Activated T-cell treated with anti-CD3 and anti-CD28 coated beads, Interleukin-2, amount 50 U/mL, for 24 hours (primary cell): ENCODE results near the gene ZNF512B.
"Not testable (repeated sequence)": the region's sequence is repeated elsewhere in the genome, so short reads cannot be mapped to it uniquely, and the experiment has no call there.

Experiments
- DNase-seq: peaks from one replicate; pipeline ENCODE4 v3.0.0-alpha.2; 2020
- H3K27ac Mint-ChIP-seq: 2 replicates; pipeline ENCODE4 v1.8.0; 2020; ENCODE audit warnings: mild to moderate bottlenecking, mixed read lengths
- H3K27me3 Mint-ChIP-seq: 2 replicates; pipeline ENCODE4 v1.8.0; 2020; ENCODE audit warnings: mixed read lengths
- H3K36me3 Mint-ChIP-seq: 2 replicates; pipeline ENCODE4 v1.8.0; 2020; ENCODE audit warnings: low read depth, mixed read lengths
- H3K4me1 Mint-ChIP-seq: 2 replicates; pipeline ENCODE4 v1.8.0; 2020; ENCODE audit warnings: low read depth, mixed read lengths
- H3K4me3 Mint-ChIP-seq: 2 replicates; pipeline ENCODE4 v1.8.0; 2020; ENCODE audit warnings: mild to moderate bottlenecking, moderate library complexity, mixed read lengths
- H3K9me3 Mint-ChIP-seq: 2 replicates; pipeline ENCODE4 v1.8.0; 2020; ENCODE audit warnings: mixed read lengths

The ZNF512B gene

GRCh38 chr20:63941282-63942081, 28.2 kb downstream of the ZNF512B start:
- Mint-ChIP-seq H3K27ac (peak overlapping the region; percentile 71), H3K4me3 (no peak overlapping the region), H3K4me1 (peaks cover 15% of the 10 kb centered on the region), H3K36me3 (peaks cover 51% of the 10 kb centered on the region), H3K9me3 (no peaks in the 10 kb centered on the region), H3K27me3 (no peaks in the 10 kb centered on the region)
- peak; percentile 64 for DNase-seq

- DNase-seq: no peak
- Mint-ChIP-seq H3K4me3 (no peak overlapping the region), H3K4me1 (peaks cover 13% of the 10 kb centered on the region), H3K27me3 (no peaks in the 10 kb centered on the region), H3K9me3 (no peaks in the 10 kb centered on the region), H3K27ac (peak overlapping the region; percentile 71), H3K36me3 (peaks cover 55% of the 10 kb centered on the region)
Observed at GRCh38 chr20:63940472-63941266, 29.1 kb downstream of the ZNF512B start.

- no peak overlapping the region for H3K27ac Mint-ChIP-seq
- peaks cover 13% of the 10 kb centered on the region for H3K4me1 Mint-ChIP-seq
- H3K36me3 Mint-ChIP-seq: peaks cover 55% of the 10 kb centered on the region
- no peaks in the 10 kb centered on the region for H3K27me3 Mint-ChIP-seq
- H3K4me3 Mint-ChIP-seq: no peak overlapping the region
- no peak for DNase-seq
- no peaks in the 10 kb centered on the region for H3K9me3 Mint-ChIP-seq
Observed at GRCh38 chr20:63940071-63940471, 29.7 kb downstream of the ZNF512B start.

- Mint-ChIP-seq H3K27me3 (no peaks in the 10 kb centered on the region), H3K36me3 (peaks cover 60% of the 10 kb centered on the region), H3K4me3 (no peak overlapping the region), H3K4me1 (peaks cover 13% of the 10 kb centered on the region), H3K27ac (no peak overlapping the region), H3K9me3 (no peaks in the 10 kb centered on the region)
- peak; percentile 32 for DNase-seq
Observed at GRCh38 chr20:63939061-63939935, 30.4 kb downstream of the ZNF512B start.

GRCh38 chr20:63937596-63937995, 32.1 kb downstream of the ZNF512B start:
- H3K4me1 Mint-ChIP-seq: peaks cover 10% of the 10 kb centered on the region
- no peaks in the 10 kb centered on the region for H3K27me3 Mint-ChIP-seq
- no peaks in the 10 kb centered on the region for H3K9me3 Mint-ChIP-seq
- no peak overlapping the region for H3K27ac Mint-ChIP-seq
- no peak for DNase-seq
- peaks cover 65% of the 10 kb centered on the region for H3K36me3 Mint-ChIP-seq
- H3K4me3 Mint-ChIP-seq: no peak overlapping the region

GRCh38 chr20:63935447-63935846, 34.3 kb downstream of the ZNF512B start:
- no peak for DNase-seq
- Mint-ChIP-seq H3K9me3 (no peaks in the 10 kb centered on the region), H3K4me1 (no peaks in the 10 kb centered on the region), H3K36me3 (peaks cover 75% of the 10 kb centered on the region), H3K27ac (no peak overlapping the region), H3K27me3 (no peaks in the 10 kb centered on the region), H3K4me3 (no peak overlapping the region)

- H3K4me3 Mint-ChIP-seq: no peak overlapping the region
- H3K27me3 Mint-ChIP-seq: no peaks in the 10 kb centered on the region
- H3K4me1 Mint-ChIP-seq: no peaks in the 10 kb centered on the region
- peak overlapping the region; percentile 11 for H3K27ac Mint-ChIP-seq
- H3K9me3 Mint-ChIP-seq: no peaks in the 10 kb centered on the region
- peaks cover 80% of the 10 kb centered on the region for H3K36me3 Mint-ChIP-seq
- DNase-seq: no peak
Observed at GRCh38 chr20:63934271-63935068, 35.3 kb downstream of the ZNF512B start.

GRCh38 chr20:63933646-63934045, 36.1 kb downstream of the ZNF512B start:
- H3K27ac Mint-ChIP-seq: no peak overlapping the region
- no peaks in the 10 kb centered on the region for H3K9me3 Mint-ChIP-seq
- no peaks in the 10 kb centered on the region for H3K4me1 Mint-ChIP-seq
- DNase-seq: no peak
- no peak overlapping the region for H3K4me3 Mint-ChIP-seq
- H3K27me3 Mint-ChIP-seq: no peaks in the 10 kb centered on the region
- H3K36me3 Mint-ChIP-seq: peaks cover 86% of the 10 kb centered on the region

- Mint-ChIP-seq H3K27ac (no peak overlapping the region), H3K9me3 (no peaks in the 10 kb centered on the region), H3K27me3 (no peaks in the 10 kb centered on the region), H3K4me3 (no peak overlapping the region), H3K4me1 (no peaks in the 10 kb centered on the region), H3K36me3 (peaks cover 92% of the 10 kb centered on the region)
- no peak for DNase-seq
Observed at GRCh38 chr20:63932606-63933160, 37.0 kb downstream of the ZNF512B start.

GRCh38 chr20:63931735-63932134, 38.0 kb downstream of the ZNF512B start:
- Mint-ChIP-seq H3K36me3 (peaks cover 96% of the 10 kb centered on the region), H3K4me1 (no peaks in the 10 kb centered on the region), H3K27me3 (no peaks in the 10 kb centered on the region), H3K9me3 (no peaks in the 10 kb centered on the region), H3K4me3 (no peak overlapping the region), H3K27ac (no peak overlapping the region)
- no peak for DNase-seq

GRCh38 chr20:63930971-63931553, 38.7 kb downstream of the ZNF512B start:
- peak overlapping the region; percentile 44 for H3K27ac Mint-ChIP-seq
- no peaks in the 10 kb centered on the region for H3K9me3 Mint-ChIP-seq
- H3K4me3 Mint-ChIP-seq: no peak overlapping the region
- no peak for DNase-seq
- H3K36me3 Mint-ChIP-seq: peaks cover 96% of the 10 kb centered on the region
- no peaks in the 10 kb centered on the region for H3K27me3 Mint-ChIP-seq
- peaks cover 3% of the 10 kb centered on the region for H3K4me1 Mint-ChIP-seq

GRCh38 chr20:63929473-63929883, 40.3 kb downstream of the ZNF512B start:
- not testable (repeated sequence) for DNase-seq, H3K9me3 Mint-ChIP-seq, H3K4me3 Mint-ChIP-seq, H3K4me1 Mint-ChIP-seq, H3K27me3 Mint-ChIP-seq, H3K27ac Mint-ChIP-seq
- peaks cover 93% of the 10 kb centered on the region for H3K36me3 Mint-ChIP-seq

GRCh38 chr20:63929071-63929470, 40.7 kb downstream of the ZNF512B start:
- Mint-ChIP-seq H3K4me1 (peaks cover 12% of the 10 kb centered on the region), H3K27ac (no peak overlapping the region), H3K36me3 (peaks cover 92% of the 10 kb centered on the region), H3K9me3 (no peaks in the 10 kb centered on the region), H3K4me3 (no peak overlapping the region), H3K27me3 (no peaks in the 10 kb centered on the region)
- no peak for DNase-seq
